ENCODE data around the gene POLR3A. TPM values are rescaled to one million over a fixed set of nuclear protein-coding genes. Genes with fewer than 3 reads are reported as not detected.

The POLR3A gene
- total RNA-seq, 2 donors from 2014 or later = 17.5 to 18.7 TPM

DNA sequence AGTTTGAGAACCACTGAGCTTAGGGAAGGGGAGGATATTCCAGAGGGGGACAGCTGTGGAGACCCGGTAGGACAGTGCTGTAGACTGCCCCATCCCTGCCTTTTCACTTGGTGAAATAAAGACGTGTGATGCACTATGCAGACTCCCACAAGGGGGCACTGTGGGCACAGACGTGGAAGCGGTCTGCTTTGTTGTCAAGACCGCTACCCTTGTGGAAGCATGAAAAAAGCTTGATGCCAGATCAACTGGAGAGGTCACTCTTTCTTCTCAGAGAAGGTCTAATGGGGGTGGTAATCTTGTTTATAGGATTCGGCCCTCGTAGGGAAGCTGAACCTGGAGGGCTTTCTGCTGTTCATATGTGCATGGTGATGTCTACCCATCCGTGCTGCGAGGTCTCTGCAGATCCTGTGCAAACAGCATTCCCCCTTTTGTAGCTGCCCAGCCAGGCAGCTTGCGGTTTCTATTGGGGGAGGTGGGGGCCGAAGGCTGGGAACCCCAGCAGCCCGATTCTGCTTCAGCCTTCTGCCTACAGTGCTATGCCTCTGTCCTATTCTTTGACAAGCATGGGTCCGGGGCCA, 18.1 kb upstream of the POLR3A start:
- TF ChIP-seq POLR2A (IDR thresholded peaks at IDR 0.05) (no peak), CTCF (IDR thresholded peaks at IDR 0.05) (peak; percentile 84 to 90 (median 87)), POLR2AphosphoS5 (IDR thresholded peaks at IDR 0.05) (peak; percentile 45)
- intact Hi-C loops (cut with DNase I) = loop anchor here (5.0 to 10.0 kb wide), 5 partner anchors 165 to 1150 kb away; partner anchors contain the start of gene ZMIZ1

DNA sequence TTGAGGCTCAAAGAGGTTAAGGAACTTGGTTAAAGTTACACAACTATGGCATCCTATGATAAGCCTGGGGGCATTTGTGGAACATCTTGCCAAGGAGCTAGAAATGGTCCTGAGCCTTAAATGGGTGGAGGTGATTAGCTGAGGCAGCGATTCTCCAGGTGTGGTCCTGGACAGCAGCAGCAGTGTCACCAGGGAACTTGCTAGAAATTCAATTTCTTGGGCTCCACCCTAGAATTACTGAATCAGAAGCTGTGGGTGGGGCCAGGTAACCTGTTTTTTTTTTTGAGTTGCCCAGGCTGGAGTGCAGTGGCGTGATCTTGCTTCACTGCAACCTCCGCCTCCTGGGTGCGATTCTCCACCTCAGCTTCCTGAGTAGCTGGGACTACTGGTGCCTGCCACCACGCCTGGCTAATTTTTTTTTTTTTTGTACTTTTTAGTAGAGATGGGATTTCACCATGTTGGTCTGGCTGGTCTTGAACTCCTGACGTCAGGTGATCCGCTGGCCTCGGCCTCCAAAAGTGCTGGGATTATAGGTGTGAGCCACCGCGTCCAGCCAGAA, 17.5 kb upstream of the POLR3A start:
- WGBS = 83% methylated on average over 10 of the region's 10 CpGs
- Histone ChIP-seq H3K4me1 (replicated peaks) (peaks cover 4% of the 10 kb centered on the region), H3K9me3 (no peaks in the 10 kb centered on the region), H3K4me3 (no peak overlapping the region), H3K36me3 (no peaks in the 10 kb centered on the region), H3K27me3 (replicated peaks; ENCODE audit: insufficient read depth) (no peaks in the 10 kb centered on the region), H3K27ac (no peak overlapping the region)
- TF ChIP-seq POLR2AphosphoS5 (IDR thresholded peaks at IDR 0.05) (no peak), CTCF (IDR thresholded peaks at IDR 0.05) (no peak), POLR2A (IDR thresholded peaks at IDR 0.05) (no peak)
- no peak for DNase-seq (ENCODE audit: low spot score)
- intact Hi-C loops (cut with DNase I) = loop anchor here (5.0 to 10.0 kb wide), 5 partner anchors 166 to 1151 kb away; partner anchors contain the start of gene ZMIZ1

More for the DNA sequence above, 18.1 kb upstream of the POLR3A start:
- peak; percentile 85 for DNase-seq (ENCODE audit: low spot score)
- Histone ChIP-seq H3K27me3 (replicated peaks; ENCODE audit: insufficient read depth) (no peaks in the 10 kb centered on the region), H3K27ac (no peak overlapping the region), H3K4me1 (replicated peaks) (no peaks in the 10 kb centered on the region), H3K36me3 (no peaks in the 10 kb centered on the region), H3K4me3 (no peak overlapping the region), H3K9me3 (no peaks in the 10 kb centered on the region)
- WGBS = 21% methylated on average over 13 of the region's 13 CpGs

- DNase-seq (ENCODE audit: low spot score) = no peak
- intact Hi-C loops (cut with DNase I) = loop anchor here (5.0 to 10.0 kb wide), 5 partner anchors 166 to 1151 kb away; partner anchors contain the start of gene ZMIZ1
- no peak overlapping the region for H3K27ac ChIP-seq
- H3K4me3 ChIP-seq = no peak overlapping the region
- TF ChIP-seq POLR2AphosphoS5 (IDR thresholded peaks at IDR 0.05) (no peak), POLR2A (IDR thresholded peaks at IDR 0.05) (no peak), CTCF (IDR thresholded peaks at IDR 0.05) (no peak)
- no peaks in the 10 kb centered on the region for H3K9me3 ChIP-seq
- 84% methylated on average over 8 of the region's 8 CpGs for WGBS
- no peaks in the 10 kb centered on the region for H3K36me3 ChIP-seq
- H3K4me1 ChIP-seq (replicated peaks) = peaks cover 4% of the 10 kb centered on the region
- no peaks in the 10 kb centered on the region for H3K27me3 ChIP-seq (replicated peaks; ENCODE audit: insufficient read depth)
Observed at GRCh38 chr10:78045856-78046255, 16.5 kb upstream of the POLR3A start.

GRCh38 chr10:78045237-78045636, 15.9 kb upstream of the POLR3A start:
- Histone ChIP-seq H3K4me1 (replicated peaks) (peaks cover 4% of the 10 kb centered on the region), H3K27ac (no peak overlapping the region), H3K27me3 (replicated peaks; ENCODE audit: insufficient read depth) (no peaks in the 10 kb centered on the region), H3K4me3 (no peak overlapping the region), H3K36me3 (no peaks in the 10 kb centered on the region), H3K9me3 (no peaks in the 10 kb centered on the region)
- 88% methylated on average over 10 of the region's 10 CpGs for WGBS
- intact Hi-C loops (cut with DNase I) = loop anchor here (5.0 to 10.0 kb wide), 5 partner anchors 167 to 1152 kb away; partner anchors contain the start of gene ZMIZ1
- DNase-seq (ENCODE audit: low spot score) = no peak
- TF ChIP-seq POLR2AphosphoS5 (IDR thresholded peaks at IDR 0.05) (no peak), CTCF (IDR thresholded peaks at IDR 0.05) (no peak), POLR2A (IDR thresholded peaks at IDR 0.05) (no peak)

Data from prostate gland (tissue), 2 donors.